ENCODE results near the gene SLC1A1. TPM values are rescaled to one million over a fixed set of nuclear protein-coding genes. Genes with fewer than 3 reads are reported as not detected.

SLC1A1 gene
- total RNA-seq, 6 experiments from 2014 or later: 22.0 to 82.7 (median 38.7) TPM

DNA sequence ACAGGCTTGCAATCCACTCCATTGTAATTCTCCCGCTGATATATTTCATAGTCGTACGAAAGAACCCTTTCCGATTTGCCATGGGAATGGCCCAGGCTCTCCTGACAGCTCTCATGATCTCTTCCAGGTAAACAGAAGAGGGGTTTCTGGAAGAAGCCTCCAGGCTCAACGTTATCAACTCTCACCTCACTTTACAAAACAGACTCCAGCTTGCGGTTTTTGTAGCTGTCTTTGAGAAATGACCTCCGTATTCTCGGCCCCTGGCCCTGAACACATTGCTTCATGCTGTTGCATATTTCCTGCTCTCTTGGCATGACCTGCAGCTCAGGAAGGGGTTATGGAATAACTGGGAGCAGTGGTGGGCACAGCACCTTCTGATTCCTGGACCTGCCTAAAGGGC is 85.7 kb downstream of the SLC1A1 start:
- intact Hi-C loops (cut with DNase I): no loop called here
- H3K4me3 ChIP-seq: no peak overlapping the region
- H3K36me3 ChIP-seq: peaks cover 0 to 15% (median 5%) of the 10 kb centered on the region in 4 donors
- DNase-seq: no peak
- peak overlapping the region in 2 of 3 donors; percentile 76 to 84 for H3K27ac ChIP-seq
- 57% methylated on average over 8 of the region's 8 CpGs for WGBS (ENCODE audit: insufficient coverage, low coverage, low lambda C conversion rate, missing lambda C conversion rate)
- no peak for TF ChIP-seq POLR2A (IDR thresholded peaks at IDR 0.05)
- TF ChIP-seq, protein P1, sequence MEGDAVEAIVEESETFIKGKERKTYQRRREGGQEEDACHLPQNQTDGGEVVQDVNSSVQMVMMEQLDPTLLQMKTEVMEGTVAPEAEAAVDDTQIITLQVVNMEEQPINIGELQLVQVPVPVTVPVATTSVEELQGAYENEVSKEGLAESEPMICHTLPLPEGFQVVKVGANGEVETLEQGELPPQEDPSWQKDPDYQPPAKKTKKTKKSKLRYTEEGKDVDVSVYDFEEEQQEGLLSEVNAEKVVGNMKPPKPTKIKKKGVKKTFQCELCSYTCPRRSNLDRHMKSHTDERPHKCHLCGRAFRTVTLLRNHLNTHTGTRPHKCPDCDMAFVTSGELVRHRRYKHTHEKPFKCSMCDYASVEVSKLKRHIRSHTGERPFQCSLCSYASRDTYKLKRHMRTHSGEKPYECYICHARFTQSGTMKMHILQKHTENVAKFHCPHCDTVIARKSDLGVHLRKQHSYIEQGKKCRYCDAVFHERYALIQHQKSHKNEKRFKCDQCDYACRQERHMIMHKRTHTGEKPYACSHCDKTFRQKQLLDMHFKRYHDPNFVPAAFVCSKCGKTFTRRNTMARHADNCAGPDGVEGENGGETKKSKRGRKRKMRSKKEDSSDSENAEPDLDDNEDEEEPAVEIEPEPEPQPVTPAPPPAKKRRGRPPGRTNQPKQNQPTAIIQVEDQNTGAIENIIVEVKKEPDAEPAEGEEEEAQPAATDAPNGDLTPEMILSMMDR (IDR thresholded peaks at IDR 0.05): no peak
- no peaks in the 10 kb centered on the region for H3K9me3 ChIP-seq
- no peak for ATAC-seq
- no peaks in the 10 kb centered on the region for H3K27me3 ChIP-seq
- peaks cover 0 to 56% (median 19%) of the 10 kb centered on the region in 4 donors for H3K4me1 ChIP-seq

DNA sequence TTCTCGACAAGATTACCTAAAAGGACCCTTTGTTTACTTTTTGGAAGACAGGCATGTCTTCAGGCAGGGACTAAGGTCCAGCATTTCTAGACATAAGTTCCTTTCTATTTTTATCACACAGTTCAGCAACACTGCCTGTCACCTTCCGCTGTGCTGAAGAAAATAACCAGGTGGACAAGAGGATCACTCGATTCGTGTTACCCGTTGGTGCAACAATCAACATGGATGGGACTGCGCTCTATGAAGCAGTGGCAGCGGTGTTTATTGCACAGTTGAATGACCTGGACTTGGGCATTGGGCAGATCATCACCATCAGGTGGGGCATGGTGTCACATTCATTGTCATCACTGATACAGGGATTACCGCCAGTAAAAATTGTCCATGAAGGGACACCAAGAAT is 86.2 kb downstream of the SLC1A1 start:
- H3K27ac ChIP-seq: peak overlapping the region in 2 of 3 donors; percentile 76 to 84
- DNase-seq: no peak
- H3K36me3 ChIP-seq: peaks cover 0 to 15% (median 5%) of the 10 kb centered on the region in 4 donors
- no peaks in the 10 kb centered on the region for H3K9me3 ChIP-seq
- 91% methylated on average over 8 of the region's 8 CpGs for WGBS (ENCODE audit: insufficient coverage, low coverage, low lambda C conversion rate, missing lambda C conversion rate)
- no peak for ATAC-seq
- intact Hi-C loops (cut with DNase I): no loop called here
- TF ChIP-seq, protein P1 (IDR thresholded peaks at IDR 0.05): no peak
- no peak for TF ChIP-seq POLR2A (IDR thresholded peaks at IDR 0.05)
- no peak overlapping the region for H3K4me3 ChIP-seq
- H3K27me3 ChIP-seq: no peaks in the 10 kb centered on the region
- peaks cover 0 to 61% (median 21%) of the 10 kb centered on the region in 4 donors for H3K4me1 ChIP-seq

DNA sequence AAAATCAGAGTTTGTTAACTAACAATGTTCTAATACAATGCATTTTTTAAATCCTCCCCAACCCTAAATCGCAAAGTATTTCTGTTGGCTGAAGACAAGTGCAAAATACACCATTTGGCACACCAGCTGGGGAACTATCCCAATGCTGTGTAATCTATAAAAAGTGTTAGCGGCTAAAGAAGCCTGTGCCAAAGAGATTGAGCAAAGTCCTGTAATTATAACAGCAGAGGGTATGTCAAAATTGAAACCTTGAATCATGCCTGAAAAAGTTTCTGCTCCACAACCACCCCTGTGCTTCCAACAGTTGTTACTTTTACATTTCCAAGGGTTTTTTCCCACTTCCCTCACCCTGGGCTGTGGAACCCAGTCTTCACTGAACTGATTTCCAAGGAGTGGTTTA is 88.7 kb downstream of the SLC1A1 start:
- ATAC-seq (peak; percentile 40 to 70 (median 56)), DNase-seq (peak in 1 of 3 donors; percentile 68)
- H3K36me3 ChIP-seq: peaks cover 0 to 15% (median 3%) of the 10 kb centered on the region in 4 donors
- H3K27me3 ChIP-seq: no peaks in the 10 kb centered on the region
- H3K27ac ChIP-seq: peak overlapping the region; percentile 74 to 85 (median 81)
- H3K9me3 ChIP-seq: no peaks in the 10 kb centered on the region
- peaks cover 0 to 79% (median 30%) of the 10 kb centered on the region in 4 donors for H3K4me1 ChIP-seq
- 32% methylated on average over 2 of the region's 2 CpGs for WGBS (ENCODE audit: insufficient coverage, low coverage, low lambda C conversion rate, missing lambda C conversion rate)
- intact Hi-C loops (cut with DNase I): no loop called here
- H3K4me3 ChIP-seq: no peak overlapping the region
- TF ChIP-seq, protein P1 (IDR thresholded peaks at IDR 0.05): no peak
- TF ChIP-seq POLR2A (IDR thresholded peaks at IDR 0.05): peak; percentile 25

DNA sequence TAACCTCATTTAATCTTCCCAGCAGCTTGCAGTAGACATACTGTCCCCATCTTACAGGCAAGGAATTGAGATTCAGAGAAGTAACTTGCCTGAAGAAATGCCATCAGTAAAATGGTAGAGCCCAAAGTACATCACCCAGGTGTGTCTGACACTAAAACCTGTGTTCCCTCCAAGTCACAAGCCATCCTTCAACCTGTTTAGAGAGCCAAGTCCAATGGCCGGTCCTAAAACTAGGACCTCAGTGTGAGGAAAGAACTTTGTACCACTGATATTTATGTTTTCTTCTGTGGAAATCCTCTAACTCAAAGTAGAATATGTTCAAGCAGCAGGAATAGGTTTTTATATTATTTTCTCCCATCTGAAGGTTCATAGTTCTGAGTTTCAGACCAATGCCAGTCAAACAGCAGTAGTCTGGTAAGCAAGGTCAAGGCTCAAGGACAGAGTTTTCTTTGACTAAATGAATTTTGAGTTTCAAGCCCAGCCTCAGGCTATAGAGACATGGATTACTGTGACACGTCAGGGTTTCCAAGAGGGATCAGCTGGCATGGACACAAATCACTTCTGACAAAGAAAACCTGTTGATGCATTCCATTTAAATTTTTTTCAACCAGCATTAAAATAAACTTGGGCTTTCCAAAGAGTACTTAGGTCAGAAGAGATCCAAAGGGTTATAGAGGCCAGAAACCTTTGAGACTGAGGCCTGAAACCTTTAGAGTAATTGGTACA is 90.9 kb downstream of the SLC1A1 start:
- WGBS (ENCODE audit: insufficient coverage, low coverage, low lambda C conversion rate, missing lambda C conversion rate): 46% methylated on average over 2 of the region's 2 CpGs
- Histone ChIP-seq H3K36me3 (peaks cover 0 to 20% (median 3%) of the 10 kb centered on the region in 4 donors), H3K9me3 (no peaks in the 10 kb centered on the region), H3K27ac (peak overlapping the region; percentile 72 to 97 (median 94)), H3K27me3 (no peaks in the 10 kb centered on the region), H3K4me1 (peaks cover 0 to 80% (median 32%) of the 10 kb centered on the region in 4 donors), H3K4me3 (no peak overlapping the region)
- ATAC-seq: no peak
- DNase-seq: no peak
- TF ChIP-seq, protein P1 (IDR thresholded peaks at IDR 0.05): no peak
- TF ChIP-seq POLR2A (IDR thresholded peaks at IDR 0.05): no peak
- intact Hi-C loops (cut with DNase I): no loop called here
